Neuronal stem cell (in vitro differentiated cells): ENCODE measurements around the gene TGFBR1.
A peak's percentile ranks its signal among the peaks of the same experiment; 100 is the strongest.

Experiments used
- DNase-seq: peaks from one replicate; pipeline ENCODE4 v3.0.0-alpha.2; 2013; ENCODE audit warnings: low spot score
- H2AFZ ChIP-seq: one replicate; pipeline ENCODE4 v1.6.1; 2013; ENCODE audit warnings: mild to moderate bottlenecking, low read length, inconsistent platforms
- H2AK5ac ChIP-seq: 2 replicates; pipeline ENCODE4 v1.6.1; 2013; ENCODE audit warnings: low read depth, mild to moderate bottlenecking, inconsistent platforms, low read length, moderate library complexity, mixed read lengths
- H2BK120ac ChIP-seq: 2 replicates; pipeline ENCODE4 v1.6.1; 2013; ENCODE audit warnings: low read depth, mild to moderate bottlenecking, inconsistent platforms, low read length, moderate library complexity, mixed read lengths
- H2BK12ac ChIP-seq: one replicate; pipeline ENCODE4 v1.6.1; 2013; ENCODE audit warnings: low read length, inconsistent platforms
- H2BK15ac ChIP-seq: 2 replicates; pipeline ENCODE4 v1.6.1; 2013; ENCODE audit warnings: mild to moderate bottlenecking, low read length, inconsistent platforms, mixed read lengths
- H2BK5ac ChIP-seq: one replicate; pipeline ENCODE4 v1.6.1; 2013; ENCODE audit warnings: inconsistent platforms, mild to moderate bottlenecking, low read length, moderate library complexity
- H3K14ac ChIP-seq: one replicate; pipeline ENCODE4 v1.6.1; 2013; ENCODE audit warnings: low read length, inconsistent platforms
- H3K18ac ChIP-seq: 2 replicates; pipeline ENCODE4 v1.6.1; 2013; ENCODE audit warnings: low read length, inconsistent platforms
- H3K23ac ChIP-seq: 2 replicates; pipeline ENCODE4 v1.6.1; 2013; ENCODE audit warnings: low read depth, mild to moderate bottlenecking, mixed read lengths, low read length, inconsistent platforms; ENCODE audit not compliant: poor library complexity
- H3K27ac ChIP-seq: replicated peaks from 3 replicates; pipeline ENCODE4 v1.5.1; 2013; ENCODE audit warnings: low read length, inconsistent platforms
- H3K27me3 ChIP-seq, 3 experiments: 2 replicates each; pipeline ENCODE4 v1.6.1; 2013; ENCODE audit warnings: low read length in 3 of 3, mild to moderate bottlenecking in 2 of 3, inconsistent platforms in 1 of 3, low read depth in 1 of 3, mixed read lengths in 1 of 3, moderate library complexity in 1 of 3; ENCODE audit not compliant: control insufficient read depth in 3 of 3, insufficient read depth in 3 of 3
- H3K36me3 ChIP-seq, 2 donors: replicated peaks in 1 of 2; 2 replicates each; pipeline ENCODE4 v1.6.1; 2013; ENCODE audit warnings: low read length in 2 of 2; ENCODE audit not compliant: control insufficient read depth in 2 of 2, insufficient read depth in 2 of 2
- H3K4ac ChIP-seq: 2 replicates; pipeline ENCODE4 v1.6.1; 2013; ENCODE audit warnings: inconsistent platforms, mild to moderate bottlenecking, low read length, moderate library complexity
- H3K4me1 ChIP-seq, 2 donors: 1 replicate in 1 of 2; 2 replicates in 1 of 2; pipeline ENCODE4 v1.6.1; 2013; ENCODE audit warnings: low read length in 2 of 2, low read depth in 1 of 2; ENCODE audit not compliant: control insufficient read depth in 2 of 2, insufficient read depth in 1 of 2
- H3K4me2 ChIP-seq: one replicate; pipeline ENCODE4 v1.6.1; 2013; ENCODE audit warnings: mild to moderate bottlenecking, low read length, inconsistent platforms; ENCODE audit not compliant: insufficient read depth, poor library complexity, severe bottlenecking
- H3K4me3 ChIP-seq, 2 donors: 2 replicates each; pipeline ENCODE4 v1.5.1; 2013; ENCODE audit warnings: low read length in 2 of 2, mild to moderate bottlenecking in 2 of 2, inconsistent platforms in 1 of 2, moderate library complexity in 1 of 2
- H3K79me1 ChIP-seq: one replicate; pipeline ENCODE4 v1.6.1; 2013; ENCODE audit warnings: low read depth, mild to moderate bottlenecking, inconsistent platforms, low read length, moderate library complexity
- H3K9ac ChIP-seq: one replicate; pipeline ENCODE4 v1.6.1; 2013; ENCODE audit warnings: mild to moderate bottlenecking, low read depth, low read length, inconsistent platforms; ENCODE audit not compliant: poor library complexity
- H3K9me3 ChIP-seq, 2 donors: replicated peaks in 1 of 2; 2 replicates each; pipeline versions ENCODE3 to v1.6.1; 2013; ENCODE audit warnings: low read length in 2 of 2, mild to moderate bottlenecking in 2 of 2, inconsistent platforms in 1 of 2, low read depth in 1 of 2, mixed read lengths in 1 of 2, moderate library complexity in 1 of 2; ENCODE audit not compliant: control insufficient read depth in 2 of 2, insufficient read depth in 1 of 2
- H4K8ac ChIP-seq: one replicate; pipeline ENCODE4 v1.6.1; 2013; ENCODE audit warnings: low read depth, mild to moderate bottlenecking, inconsistent platforms, low read length, moderate library complexity
- H4K91ac ChIP-seq: one replicate; pipeline ENCODE4 v1.6.1; 2013; ENCODE audit warnings: low read length, low read depth, mild to moderate bottlenecking, inconsistent platforms; ENCODE audit not compliant: poor library complexity
- WGBS, 2 donors: extraction: QIAGEN DNeasy Blood & Tissue Kit; methylation state at CpG; one replicate each; pipeline ENCODE4 v1.1.7; 2013; ENCODE audit warnings: missing lambda C conversion rate in 2 of 2, mixed read lengths in 1 of 2; ENCODE audit not compliant: insufficient read length in 2 of 2, insufficient replicate concordance in 1 of 2; ENCODE audit errors: extremely low coverage in 2 of 2; 5-methylcytosine and 5-hydroxymethylcytosine counted together

TGFBR1 gene

DNA sequence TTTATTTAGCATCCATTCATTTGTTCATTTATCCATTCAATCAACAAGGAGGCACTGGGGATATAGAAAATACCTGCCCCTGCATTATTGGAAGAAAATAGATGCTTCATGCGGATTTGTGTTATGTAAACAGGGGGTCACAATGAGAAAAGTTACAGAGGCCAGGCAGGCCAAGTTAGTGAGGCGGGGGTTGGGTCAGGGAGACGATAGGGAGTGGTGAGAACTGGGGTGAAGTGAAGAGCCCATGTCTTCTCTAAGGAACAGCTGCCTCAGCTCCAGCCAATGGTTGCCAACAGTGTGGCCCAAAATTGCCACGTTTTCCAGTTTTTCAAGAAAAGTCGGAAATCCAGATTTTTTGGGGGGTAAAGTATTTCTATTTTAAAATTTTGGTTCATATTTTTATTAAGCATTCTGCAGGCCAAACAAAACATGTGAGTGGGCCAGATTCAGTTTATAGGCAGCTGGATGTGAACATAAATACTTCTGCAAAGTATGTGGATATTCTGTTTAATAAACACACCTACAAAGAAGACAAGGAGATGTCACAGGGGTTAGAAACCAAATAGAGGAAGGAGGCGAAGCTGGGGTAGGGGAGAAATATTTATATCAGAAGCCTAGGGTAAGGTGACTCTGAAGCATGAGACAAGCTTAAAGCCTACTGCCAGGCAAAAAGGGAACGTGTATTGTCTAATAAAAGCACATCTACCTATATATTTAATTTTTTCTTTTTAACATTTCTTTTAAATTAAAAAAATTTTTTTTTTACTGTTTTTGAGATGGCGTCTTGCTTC lies 72.9 kb downstream of the TGFBR1 start:
- Histone ChIP-seq H3K23ac (no peak overlapping the region), H3K4me2 (no peak overlapping the region), H3K9ac (no peak overlapping the region), H3K9me3 (no peaks in the 10 kb centered on the region), H2AK5ac (no peak overlapping the region), H2BK12ac (no peak overlapping the region), H3K4ac (no peak overlapping the region), H3K4me1 (peaks cover 14 to 15% of the 10 kb centered on the region in 2 donors), H3K4me3 (no peak overlapping the region), H2AFZ (no peak overlapping the region), H3K18ac (no peak overlapping the region), H2BK15ac (no peak overlapping the region), H4K91ac (no peak overlapping the region), H4K8ac (no peak overlapping the region), H2BK5ac (no peak overlapping the region), H2BK120ac (no peak overlapping the region), H3K27me3 (peaks cover 0 to 8% (median 0%) of the 10 kb centered on the region in 3 experiments), H3K36me3 (no peaks in the 10 kb centered on the region), H3K27ac (no peak overlapping the region), H3K79me1 (no peaks in the 10 kb centered on the region), H3K14ac (no peak overlapping the region)
- no CpG with 5 or more reads among the region's 8 CpGs for WGBS, 2 donors
- DNase-seq = no peak

DNA sequence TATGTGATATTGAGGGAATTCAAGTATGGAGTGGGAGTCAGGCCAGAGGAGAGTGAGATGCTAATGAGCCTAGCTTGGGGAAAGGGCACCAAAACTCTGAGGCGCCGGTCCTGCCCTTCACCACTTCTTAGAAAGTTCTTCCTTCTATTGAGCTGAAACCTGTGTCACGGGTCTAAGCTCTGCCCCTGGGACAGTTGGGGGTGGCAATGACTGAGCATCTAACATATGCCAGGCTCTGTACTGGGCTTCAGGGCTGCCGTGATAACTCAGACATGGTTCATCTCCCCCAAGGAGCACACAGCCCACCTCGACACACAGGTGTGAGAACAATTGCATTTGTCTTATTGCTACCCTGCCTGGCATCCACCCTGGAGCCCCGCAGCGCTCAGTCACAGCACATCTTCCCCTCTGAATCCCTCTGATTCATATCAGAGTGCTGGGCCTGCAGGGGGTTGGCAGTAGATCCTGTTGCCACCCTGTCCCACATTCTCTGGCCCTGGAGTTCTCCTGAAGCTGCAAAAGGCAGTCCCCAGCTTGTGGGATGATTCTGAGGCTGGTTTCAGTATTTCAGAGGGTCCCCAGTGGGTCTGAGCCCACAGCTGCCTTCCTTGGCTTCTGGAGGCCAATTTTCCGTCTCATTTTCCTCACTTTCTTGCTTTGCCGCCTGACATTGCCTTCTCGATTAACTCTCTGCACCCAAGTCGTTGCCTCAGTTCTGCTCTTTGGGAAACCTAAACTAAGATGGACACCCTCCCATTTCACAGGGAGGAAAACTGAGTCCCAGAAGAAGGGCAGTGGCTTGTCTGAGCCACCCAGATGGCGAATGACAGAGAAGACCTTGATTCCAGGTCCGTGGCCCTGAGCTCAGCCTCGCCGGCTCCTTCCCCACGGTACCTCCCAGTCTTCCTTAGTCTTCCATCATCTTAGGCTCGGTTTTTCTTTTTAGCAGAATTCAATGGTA lies 74.3 kb downstream of the TGFBR1 start:
- H3K4ac ChIP-seq = no peak overlapping the region
- H3K14ac ChIP-seq = no peak overlapping the region
- no peak for DNase-seq
- peak overlapping the region; percentile 54 for H3K18ac ChIP-seq
- peak overlapping the region; percentile 86 for H2AK5ac ChIP-seq
- no peak overlapping the region for H3K23ac ChIP-seq
- H3K4me3 ChIP-seq = no peak overlapping the region
- peaks cover 0 to 13% (median 0%) of the 10 kb centered on the region in 3 experiments for H3K27me3 ChIP-seq
- H3K4me1 ChIP-seq = peaks cover 6 to 8% of the 10 kb centered on the region in 2 donors
- no peak overlapping the region for H3K4me2 ChIP-seq
- H3K9me3 ChIP-seq = no peaks in the 10 kb centered on the region
- H2BK5ac ChIP-seq = no peak overlapping the region
- H3K79me1 ChIP-seq = no peaks in the 10 kb centered on the region
- H3K27ac ChIP-seq = no peak overlapping the region
- peak overlapping the region; percentile 24 for H2BK120ac ChIP-seq
- H4K91ac ChIP-seq = no peak overlapping the region
- H2BK15ac ChIP-seq = peak overlapping the region; percentile 32
- no peak overlapping the region for H3K9ac ChIP-seq
- no CpG with 5 or more reads among the region's 17 CpGs for WGBS, 2 donors
- no peaks in the 10 kb centered on the region for H3K36me3 ChIP-seq
- no peak overlapping the region for H4K8ac ChIP-seq
- peak overlapping the region; percentile 2 for H2BK12ac ChIP-seq
- no peak overlapping the region for H2AFZ ChIP-seq

DNA sequence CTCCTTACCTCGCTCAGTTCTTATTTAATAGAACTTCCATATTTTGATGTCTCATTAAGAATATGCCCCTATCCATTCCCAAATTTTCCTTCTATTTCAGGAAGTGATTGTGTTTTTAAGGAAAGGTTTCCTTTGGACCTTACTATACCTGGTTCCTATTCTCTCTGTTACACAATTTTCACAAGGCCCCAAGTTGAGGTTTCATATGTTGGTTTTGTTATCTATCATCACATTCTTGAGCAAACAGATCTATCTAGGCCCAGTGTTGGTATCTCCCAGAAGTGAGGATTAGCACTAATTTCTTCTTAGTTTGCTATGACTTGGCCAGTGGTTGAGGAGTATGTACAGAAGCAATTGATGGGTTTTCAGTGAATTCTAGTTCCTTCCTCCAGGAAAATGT lies 75.3 kb downstream of the TGFBR1 start:
- Histone ChIP-seq H4K91ac (no peak overlapping the region), H2AFZ (no peak overlapping the region), H3K14ac (no peak overlapping the region), H3K27ac (no peak overlapping the region), H3K4ac (no peak overlapping the region), H3K79me1 (no peaks in the 10 kb centered on the region), H3K4me1 (peaks cover 8 to 9% of the 10 kb centered on the region in 2 donors), H2BK12ac (no peak overlapping the region), H3K36me3 (no peaks in the 10 kb centered on the region), H3K4me3 (no peak overlapping the region), H3K18ac (no peak overlapping the region), H2BK15ac (no peak overlapping the region), H2AK5ac (no peak overlapping the region), H3K27me3 (peaks cover 0 to 13% (median 0%) of the 10 kb centered on the region in 3 experiments), H3K9me3 (no peaks in the 10 kb centered on the region), H2BK5ac (no peak overlapping the region), H3K9ac (no peak overlapping the region), H2BK120ac (no peak overlapping the region), H3K4me2 (no peak overlapping the region), H4K8ac (no peak overlapping the region), H3K23ac (no peak overlapping the region)
- no CpG with 5 or more reads among the region's 1 CpG for WGBS, 2 donors
- DNase-seq = no peak

DNA sequence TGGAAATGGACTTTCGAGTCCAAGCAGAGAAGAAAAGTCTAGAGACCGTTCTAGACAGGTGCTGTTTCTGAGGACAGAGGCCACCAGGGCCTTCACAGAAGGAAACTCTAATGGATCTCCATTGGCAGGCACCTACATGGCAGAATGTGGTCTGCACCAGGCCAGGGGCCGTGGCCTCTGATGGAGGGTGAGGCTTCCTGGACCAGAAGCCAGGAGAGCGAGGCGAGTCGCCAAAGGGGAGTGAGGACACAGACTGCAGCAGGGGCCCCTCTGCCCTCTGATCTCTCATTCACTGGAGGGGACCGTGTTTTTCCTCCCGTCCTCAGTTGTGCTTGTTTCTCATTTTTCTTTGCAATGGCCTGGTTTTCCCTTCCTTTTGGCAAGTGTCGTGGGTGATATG lies 75.7 kb downstream of the TGFBR1 start:
- H3K4ac ChIP-seq = no peak overlapping the region
- H4K8ac ChIP-seq = no peak overlapping the region
- H3K79me1 ChIP-seq = no peaks in the 10 kb centered on the region
- H3K9me3 ChIP-seq = no peaks in the 10 kb centered on the region
- no peak overlapping the region for H3K9ac ChIP-seq
- H2BK12ac ChIP-seq = no peak overlapping the region
- H3K23ac ChIP-seq = no peak overlapping the region
- H3K14ac ChIP-seq = peak overlapping the region; percentile 10
- no peak overlapping the region for H3K4me3 ChIP-seq
- H2BK120ac ChIP-seq = peak overlapping the region; percentile 35
- H2AFZ ChIP-seq = no peak overlapping the region
- H3K18ac ChIP-seq = peak overlapping the region; percentile 20
- peaks cover 8 to 9% of the 10 kb centered on the region in 2 donors for H3K4me1 ChIP-seq
- H2BK5ac ChIP-seq = no peak overlapping the region
- peaks cover 0 to 13% (median 0%) of the 10 kb centered on the region in 3 experiments for H3K27me3 ChIP-seq
- H3K36me3 ChIP-seq = no peaks in the 10 kb centered on the region
- H4K91ac ChIP-seq = no peak overlapping the region
- no peak overlapping the region for H2AK5ac ChIP-seq
- WGBS, 2 donors = no CpG with 5 or more reads among the region's 9 CpGs
- no peak overlapping the region for H2BK15ac ChIP-seq
- H3K27ac ChIP-seq = no peak overlapping the region
- no peak for DNase-seq
- H3K4me2 ChIP-seq = no peak overlapping the region
